A673 (cell line): Measurements from ENCODE around the gene SETMAR. TPM values are rescaled to one million over a fixed set of nuclear protein-coding genes. Genes with fewer than 3 reads are reported as not detected.

ENCODE experiments used
- BruUV-seq: library from RNA; stranded (reverse); fragments of 400-500 nt; replicated peaks from 2 replicates; lab custom pipeline; 2021; lab: Mats Ljungman, UMichigan
- CTCF ChIA-PET: fragments of 300-600 bp; sonication (Branson Sonifier 250); formaldehyde crosslinking; loops from one replicate; lab custom pipeline; 2022; ENCODE audit warnings: antibody characterized with exemption; lab: Charles Lee
- POLR2A ChIA-PET: fragments of 300-600 bp; sonication (Branson Sonifier 250); formaldehyde crosslinking; loops from one replicate; lab custom pipeline; 2022; ENCODE audit warnings: antibody characterized with exemption; ENCODE audit not compliant: low non-redundant PET; lab: Charles Lee
- DNase-seq: peaks from one replicate; pipeline ENCODE4 v3.0.0-alpha.2; 2015; ENCODE audit warnings: low spot score
- H3K27ac ChIP-seq: fragments of 200-600 bp; sonication (generic); 2 replicates; pipeline ENCODE4 v1.5.1; 2016; ENCODE audit warnings: mixed run types, low read depth, mild to moderate bottlenecking, mixed read lengths, antibody characterized with exemption, low read length; ENCODE audit not compliant: poor library complexity, severe bottlenecking
- H3K27me3 ChIP-seq: fragments of 200-600 bp; sonication (generic); replicated peaks from 2 replicates; pipeline ENCODE4 v1.6.1; 2017; ENCODE audit warnings: mixed run types, low read depth, mild to moderate bottlenecking, mixed read lengths, antibody characterized with exemption, low read length; ENCODE audit not compliant: insufficient read depth, poor library complexity
- H3K36me3 ChIP-seq: fragments of 200-600 bp; sonication (generic); 2 replicates; pipeline ENCODE4 v1.6.1; 2016; ENCODE audit warnings: mixed run types, mild to moderate bottlenecking, mixed read lengths, antibody characterized with exemption, low read length; ENCODE audit not compliant: insufficient read depth, poor library complexity, severe bottlenecking
- H3K4me1 ChIP-seq: fragments of 200-600 bp; sonication (generic); 2 replicates; pipeline ENCODE4 v1.6.1; 2017; ENCODE audit warnings: mixed run types, mild to moderate bottlenecking, mixed read lengths, antibody characterized with exemption, low read length; ENCODE audit not compliant: insufficient read depth, poor library complexity, severe bottlenecking
- H3K4me3 ChIP-seq: fragments of 200-600 bp; sonication (generic); 2 replicates; pipeline ENCODE4 v1.5.1; 2016; ENCODE audit warnings: low read depth, mixed run types, mild to moderate bottlenecking, mixed read lengths, low read length; ENCODE audit not compliant: poor library complexity, severe bottlenecking
- H3K9me3 ChIP-seq: fragments of 200-600 bp; sonication (generic); 2 replicates; pipeline ENCODE4 v1.6.1; 2016; ENCODE audit warnings: mixed run types, low read depth, mild to moderate bottlenecking, mixed read lengths, antibody characterized with exemption, low read length; ENCODE audit not compliant: poor library complexity, severe bottlenecking
- CTCF ChIP-seq: fragments of 300-800, 200-600 bp; sonication (generic); conservative IDR thresholded peaks from 2 replicates; pipeline ENCODE4 v1.5.1; 2017; ENCODE audit warnings: low read depth, mild to moderate bottlenecking, antibody characterized with exemption, low read length, moderate library complexity, mixed read lengths
- EZH2 ChIP-seq: fragments of 200-600 bp; sonication (generic); IDR thresholded peaks from 2 replicates; pipeline ENCODE4 v1.6.1; 2017; ENCODE audit warnings: borderline replicate concordance, low read depth, mild to moderate bottlenecking, mixed read lengths, antibody characterized with exemption, low read length; ENCODE audit not compliant: poor library complexity, severe bottlenecking
- intact Hi-C: fragments of 100-400 bp; cut with micrococcal nuclease; formaldehyde crosslinking; loops from one replicate; pipeline ENCODE4 v1.10.0; 2022; ENCODE audit not compliant: unreplicated experiment
- total RNA-seq: library from RNA; stranded (reverse); gene quantifications from 2 replicates; pipeline ENCODE4 v1.2.3, GENCODE V29; 2021

The SETMAR gene
- total RNA-seq, 1 experiment from 2014 or later: 25.8 TPM

GRCh38 chr3:4340077-4340410, 36.9 kb downstream of the SETMAR start:
- ChIA-PET POLR2A (no interaction called here), CTCF (no interaction called here)
- Histone ChIP-seq H3K27me3 (no peaks in the 10 kb centered on the region), H3K27ac (no peak overlapping the region), H3K4me3 (no peak overlapping the region), H3K36me3 (no peaks in the 10 kb centered on the region), H3K9me3 (no peaks in the 10 kb centered on the region), H3K4me1 (no peaks in the 10 kb centered on the region)
- intact Hi-C loops: no loop called here
- no peak for TF ChIP-seq CTCF
- no peak for TF ChIP-seq EZH2
- no TSS peak for BruUV-seq
- DNase-seq: no peak

GRCh38 chr3:4340411-4341335, 37.5 kb downstream of the SETMAR start:
- POLR2A ChIA-PET: no interaction called here

GRCh38 chr3:4341336-4341675, 38.1 kb downstream of the SETMAR start:
- CTCF ChIA-PET: no interaction called here
- no peaks in the 10 kb centered on the region for H3K9me3 ChIP-seq
- BruUV-seq: no TSS peak
- H3K36me3 ChIP-seq: no peaks in the 10 kb centered on the region
- H3K4me3 ChIP-seq: no peak overlapping the region
- no peak overlapping the region for H3K27ac ChIP-seq
- TF ChIP-seq EZH2: no peak
- TF ChIP-seq CTCF: no peak
- H3K27me3 ChIP-seq: no peaks in the 10 kb centered on the region
- H3K4me1 ChIP-seq: no peaks in the 10 kb centered on the region
- intact Hi-C loops: no loop called here
- DNase-seq: no peak
- POLR2A ChIA-PET: no interaction called here

More at GRCh38 chr3:4340411-4341335, 37.5 kb downstream of the SETMAR start:
- Histone ChIP-seq H3K4me3 (no peak overlapping the region), H3K36me3 (no peaks in the 10 kb centered on the region), H3K9me3 (no peaks in the 10 kb centered on the region), H3K4me1 (no peaks in the 10 kb centered on the region), H3K27ac (no peak overlapping the region), H3K27me3 (no peaks in the 10 kb centered on the region)
- TF ChIP-seq EZH2 (no peak), CTCF (no peak)
- no TSS peak for BruUV-seq
- no peak for DNase-seq
- intact Hi-C loops: no loop called here
- CTCF ChIA-PET: no interaction called here
